ENCODE data around the gene USP47.
"Not testable (repeated sequence)": the region's sequence is repeated elsewhere in the genome, so short reads cannot be mapped to it uniquely, and the experiment has no call there.

The USP47 gene

GRCh38 chr11:11822946-11823345, 18.8 kb upstream of the USP47 start:
- no peak for DNase-seq (ENCODE audit: low spot score)

DNA sequence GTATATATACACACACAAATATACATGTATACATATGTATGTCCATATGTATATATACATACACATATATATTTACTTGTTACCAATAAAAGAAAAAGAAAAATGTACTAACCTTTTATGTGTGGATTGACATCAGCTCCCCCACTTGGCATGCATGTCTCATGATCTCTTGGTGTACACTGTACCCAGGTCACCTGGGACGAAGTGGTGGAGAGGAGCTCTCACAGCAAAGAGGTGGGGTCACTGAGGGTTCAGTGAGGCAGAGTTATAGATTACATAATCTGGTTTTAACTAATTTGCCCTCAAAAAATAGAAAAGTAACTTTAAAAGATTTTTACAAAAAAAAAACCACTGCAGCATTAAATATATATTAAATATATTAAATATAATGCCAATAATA, 15.5 kb upstream of the USP47 start:
- DNase-seq (ENCODE audit: low spot score): no peak

DNA sequence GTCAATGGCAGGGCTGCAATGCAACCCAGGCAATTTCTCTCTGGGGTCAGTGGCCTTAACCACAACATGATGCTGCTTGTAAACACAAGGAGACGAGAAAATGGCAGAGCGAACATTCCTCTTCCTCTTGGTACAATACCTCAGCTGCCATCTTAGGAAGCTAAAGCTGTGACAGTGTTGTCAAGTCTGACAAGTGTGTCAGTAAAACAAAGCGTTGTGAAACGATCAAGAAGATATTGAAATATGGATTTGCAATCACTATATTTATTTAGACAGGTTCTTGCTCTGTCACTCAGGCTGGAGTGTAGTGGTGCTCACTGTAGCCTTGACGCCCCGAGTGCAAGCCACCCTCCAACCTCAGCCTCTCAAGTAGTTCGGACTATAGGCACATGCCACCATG, 14.5 kb upstream of the USP47 start:
- DNase-seq (ENCODE audit: low spot score): no peak

- not testable (repeated sequence) for DNase-seq (ENCODE audit: low spot score)
Observed at GRCh38 chr11:11831406-11831805, 10.4 kb upstream of the USP47 start.

GRCh38 chr11:11836676-11837231, 5.0 kb upstream of the USP47 start:
- no peak for DNase-seq (ENCODE audit: low spot score)

- no peak for DNase-seq (ENCODE audit: low spot score)
Observed at GRCh38 chr11:11839718-11840117, 2.1 kb upstream of the USP47 start.

DNA sequence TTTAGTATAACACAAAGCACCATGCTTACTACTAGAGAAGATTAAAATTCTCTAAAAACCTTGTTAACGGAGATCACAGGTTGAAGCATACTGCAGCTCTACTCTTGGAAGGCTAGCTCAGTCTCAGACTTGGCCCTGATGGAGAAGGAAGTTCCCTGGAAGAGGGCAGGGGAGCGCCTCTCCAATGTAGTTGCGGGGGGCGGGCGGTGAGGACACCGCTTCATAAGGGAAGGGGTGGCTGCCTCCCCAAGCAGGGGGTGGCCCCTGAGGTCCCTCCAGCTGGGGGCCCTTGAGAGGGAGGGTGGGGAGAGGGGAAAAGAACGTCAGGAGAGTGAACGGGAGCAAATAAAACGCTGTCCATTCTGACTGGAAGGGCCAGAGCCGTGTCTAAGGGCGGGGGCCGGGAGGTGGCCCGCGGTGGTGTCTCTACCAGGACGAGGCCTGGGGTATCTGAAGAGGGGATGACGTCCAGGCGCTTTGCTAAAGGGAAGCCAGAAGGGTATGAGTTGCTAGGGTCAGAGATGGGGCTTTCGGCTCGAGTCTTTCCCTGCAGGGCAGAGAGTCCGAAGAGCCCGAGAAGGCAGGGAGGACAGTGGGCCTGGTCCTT, 553 bp upstream of the USP47 start:
- peak; percentile 50 for DNase-seq (ENCODE audit: low spot score)

DNA sequence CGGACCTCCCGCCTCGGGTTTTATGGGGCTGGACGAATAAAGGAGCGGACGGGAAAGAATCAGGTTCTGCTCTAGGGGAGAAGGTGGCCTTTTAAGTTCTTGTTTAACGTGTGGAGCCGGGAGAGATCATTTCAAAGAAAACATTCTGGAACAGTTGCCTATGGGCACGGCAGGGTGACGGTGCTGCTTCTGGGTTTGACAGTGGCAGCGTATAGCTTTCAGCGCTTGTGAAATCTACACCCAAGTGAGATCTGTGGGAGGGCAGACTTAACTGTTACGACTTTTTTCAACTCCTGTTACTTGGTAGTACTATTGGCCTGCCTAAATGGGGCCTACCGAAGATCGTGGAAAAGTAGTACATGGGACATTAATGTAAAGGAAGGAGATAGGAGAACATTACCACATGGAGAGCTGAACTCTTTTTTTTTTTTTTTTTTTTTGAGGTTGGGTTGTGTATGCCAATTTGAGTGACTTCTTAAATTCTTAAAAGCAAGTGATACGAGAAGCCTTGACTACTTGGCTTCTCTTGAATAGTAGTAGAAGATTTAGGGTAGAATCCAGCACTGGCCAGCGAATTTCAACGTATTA, 743 bp downstream of the USP47 start:
- peak; percentile 93 for DNase-seq (ENCODE audit: low spot score)

DNA sequence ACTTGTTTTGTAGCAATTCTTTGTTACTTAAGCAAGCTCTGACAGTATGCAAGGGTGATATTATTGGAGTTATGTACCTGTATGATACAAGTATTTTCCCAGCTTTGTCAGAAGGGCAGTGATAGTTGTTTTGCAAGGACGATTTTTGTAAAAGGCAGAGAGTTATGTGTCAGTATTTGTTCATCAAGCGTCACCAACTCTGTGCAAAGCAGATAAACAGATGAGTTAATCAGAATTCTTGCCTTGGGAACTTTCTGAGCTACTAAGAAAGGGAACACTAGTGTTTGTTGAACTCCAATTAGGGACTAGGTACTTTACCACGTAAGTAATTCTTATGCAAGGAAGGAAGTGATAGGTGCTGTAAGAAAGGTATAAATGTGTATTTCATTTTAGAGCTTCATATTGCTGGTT, 1.4 kb downstream of the USP47 start:
- DNase-seq (ENCODE audit: low spot score): peak; percentile 50

DNA sequence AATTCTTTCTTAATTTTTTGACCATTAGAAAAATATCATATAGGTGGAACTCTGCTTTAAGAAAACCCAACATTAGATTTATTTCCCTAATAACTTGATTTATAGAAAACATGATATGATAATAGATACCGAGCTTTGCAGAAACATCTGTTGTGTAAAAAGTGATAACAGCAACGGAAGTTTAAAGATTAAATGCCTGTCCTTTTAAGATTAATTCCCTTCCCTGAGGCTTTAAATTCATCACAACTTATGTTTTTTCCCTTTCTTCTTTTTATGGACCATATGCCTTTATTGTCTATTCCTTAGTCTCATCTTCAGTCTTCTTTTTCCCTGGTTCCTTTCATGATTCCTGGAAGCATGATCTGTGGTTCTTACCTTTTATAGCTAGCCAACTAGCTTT, 1.9 kb downstream of the USP47 start:
- DNase-seq (ENCODE audit: low spot score): no peak

DNA sequence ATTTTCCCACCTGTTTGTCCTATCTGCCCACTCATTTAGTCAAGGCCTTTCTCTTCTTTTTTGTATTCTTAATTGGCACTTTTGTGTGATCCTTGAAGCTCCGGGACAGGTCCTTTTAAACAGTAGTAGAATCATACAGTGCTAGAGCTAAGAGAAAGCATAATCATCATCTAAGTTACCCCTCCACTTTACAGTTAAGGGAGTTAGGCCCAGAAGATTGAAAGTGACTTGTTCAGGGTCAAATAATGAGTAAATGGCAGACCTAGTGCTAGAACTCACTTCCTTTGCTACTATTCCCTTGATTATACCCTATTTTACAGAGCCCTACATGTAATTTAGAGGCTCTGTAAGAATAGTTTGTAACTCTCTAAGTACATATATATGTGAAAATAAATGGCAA, 2.5 kb downstream of the USP47 start:
- no peak for DNase-seq (ENCODE audit: low spot score)

- DNase-seq (ENCODE audit: low spot score): no peak
Observed at GRCh38 chr11:11845071-11845470, 3.3 kb downstream of the USP47 start.

DNA sequence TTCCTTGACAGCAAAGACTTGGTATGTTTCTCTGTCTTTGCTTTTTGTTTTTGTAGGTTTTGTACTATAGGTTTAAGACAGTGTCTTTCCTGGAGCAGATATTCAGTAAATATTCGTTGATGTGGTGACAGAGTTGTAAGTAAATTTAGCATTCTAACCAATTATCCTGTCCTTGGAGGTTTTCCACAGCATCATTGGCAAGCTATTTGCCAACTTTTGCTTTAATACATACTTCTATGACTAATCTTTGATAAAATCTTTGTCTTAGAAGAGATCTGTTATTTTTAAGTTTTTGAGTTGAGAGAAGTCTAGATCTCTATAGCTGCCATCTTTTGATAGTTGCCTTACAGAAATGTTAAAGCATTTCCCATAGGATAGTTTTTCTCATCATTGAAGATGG, 3.8 kb downstream of the USP47 start:
- no peak for DNase-seq (ENCODE audit: low spot score)

- DNase-seq (ENCODE audit: low spot score): no peak
Observed at GRCh38 chr11:11847082-11847481, 5.3 kb downstream of the USP47 start.

DNA sequence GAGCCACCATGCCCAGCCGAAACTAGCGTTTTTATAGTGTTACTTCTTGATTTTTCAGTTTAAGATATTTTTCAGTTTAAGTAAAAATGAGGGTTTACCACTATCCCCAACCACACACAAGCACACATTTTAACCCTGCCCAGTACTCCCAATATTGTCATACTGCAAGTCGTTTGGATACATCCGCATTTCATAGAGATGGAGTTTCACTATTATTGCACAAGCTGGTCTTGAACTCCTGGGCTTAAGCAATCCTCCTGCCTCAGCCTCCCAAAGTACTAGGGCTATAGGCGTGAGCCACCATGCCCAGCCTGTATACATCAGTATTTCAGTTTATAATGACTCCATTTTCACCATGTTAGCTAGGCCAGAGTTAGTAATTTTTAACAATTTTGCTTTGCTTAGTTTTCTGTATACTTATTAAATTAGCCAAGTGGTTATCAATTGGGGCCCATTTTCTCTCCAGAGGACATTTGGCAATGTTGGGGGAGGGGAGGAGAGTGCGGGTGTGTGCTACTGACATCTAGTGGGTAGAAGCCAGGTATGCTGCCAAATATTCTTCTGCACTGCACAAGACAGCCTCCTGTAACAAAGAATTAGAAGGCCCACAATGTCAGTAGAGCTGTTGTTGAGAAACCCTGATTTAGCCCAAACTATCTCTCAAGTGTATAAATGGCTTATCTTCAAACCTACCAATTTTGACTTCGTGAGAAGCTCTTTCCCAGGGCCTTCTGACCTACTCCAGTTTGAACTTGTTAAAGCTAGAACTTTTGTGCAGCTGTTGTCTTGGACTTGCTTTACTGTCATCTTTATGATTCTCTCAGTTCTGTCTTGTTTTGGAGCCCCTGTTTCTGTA, 7.3 kb downstream of the USP47 start:
- peak; percentile 65 for DNase-seq (ENCODE audit: low spot score)

- DNase-seq (ENCODE audit: low spot score): no peak
Observed at GRCh38 chr11:11850668-11851067, 8.9 kb downstream of the USP47 start.

GRCh38 chr11:11856638-11857037, 14.9 kb downstream of the USP47 start:
- DNase-seq (ENCODE audit: low spot score): peak; percentile 67

DNA sequence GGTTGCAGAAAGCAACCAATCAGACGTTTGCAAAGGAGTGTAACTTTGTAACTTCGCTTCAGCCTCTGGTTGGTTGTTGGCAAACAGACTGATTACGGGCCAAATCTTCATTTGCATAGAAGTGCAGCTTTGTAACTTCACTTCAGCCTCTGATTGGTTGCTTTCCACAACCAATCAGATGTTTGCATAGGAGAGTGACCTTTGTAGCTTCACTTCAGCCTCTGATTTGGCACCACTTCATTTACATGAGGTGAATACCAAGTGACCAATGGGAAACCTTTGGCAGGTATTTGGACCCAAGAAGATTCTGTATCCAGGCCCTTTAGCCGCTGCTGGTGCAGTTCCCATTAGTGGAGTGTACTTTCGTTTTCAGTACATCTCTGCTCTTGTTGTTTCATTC, 16.0 kb downstream of the USP47 start:
- DNase-seq (ENCODE audit: low spot score): no peak

- DNase-seq (ENCODE audit: low spot score): no peak
Observed at GRCh38 chr11:11858676-11859075, 16.9 kb downstream of the USP47 start.

GRCh38 chr11:11860103-11860979, 18.6 kb downstream of the USP47 start:
- DNase-seq (ENCODE audit: low spot score): no peak

DNA sequence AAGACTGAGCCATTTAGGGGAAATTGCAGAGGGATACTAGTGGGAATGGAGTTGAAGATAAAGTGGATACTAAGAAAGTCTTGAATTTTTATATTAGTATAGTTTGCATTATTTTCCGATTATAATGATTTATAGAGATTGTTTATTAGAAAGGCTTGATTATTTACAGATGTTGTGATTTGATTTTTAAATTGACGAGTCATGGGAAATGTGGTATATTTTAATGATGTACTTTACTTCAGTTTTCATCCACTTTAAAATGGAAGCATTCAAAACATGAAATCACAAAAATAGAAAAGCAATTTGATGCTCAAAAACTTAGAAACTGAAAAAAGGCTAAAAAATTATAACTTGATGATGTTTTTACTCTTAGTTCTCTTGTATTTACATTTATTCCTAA, 21.2 kb downstream of the USP47 start:
- DNase-seq (ENCODE audit: low spot score): no peak

- no peak for DNase-seq (ENCODE audit: low spot score)
Observed at GRCh38 chr11:11864332-11864731, 22.6 kb downstream of the USP47 start.
